PC-9 (cell line): ENCODE measurements around the gene CEACAM4. TPM values are rescaled to one million over a fixed set of nuclear protein-coding genes. Genes with fewer than 3 reads are reported as not detected.

ENCODE experiments used
- BruUV-seq: library from RNA; stranded (reverse); fragments of 400-500 nt; replicated peaks from 2 replicates; lab custom pipeline; 2021; lab: Mats Ljungman, UMichigan
- CTCF ChIA-PET: fragments of 300-600 bp; sonication (Branson Sonifier 250); formaldehyde crosslinking; loops from one replicate; lab custom pipeline; 2022; ENCODE audit warnings: antibody characterized with exemption; lab: Charles Lee
- POLR2A ChIA-PET: fragments of 300-600 bp; sonication (Branson Sonifier 250); formaldehyde crosslinking; loops from one replicate; lab custom pipeline; 2022; ENCODE audit warnings: antibody characterized with exemption; ENCODE audit not compliant: unreplicated experiment; lab: Charles Lee
- DNase-seq, 2 experiments: peaks; one replicate each; pipeline versions ENCODE4 v3.0.0 to v3.0.0-alpha.2; 2015 to 2022; ENCODE audit warnings: mixed read lengths in 1 of 2
- H2AFZ ChIP-seq: fragments of 200-600 bp; sonication (generic); 2 replicates; pipeline ENCODE4 v1.8.1; 2017; ENCODE audit warnings: antibody characterized with exemption
- H3F3A ChIP-seq: fragments of 200-600 bp; sonication (generic); 2 replicates; pipeline ENCODE4 v1.8.1; 2017; ENCODE audit warnings: antibody characterized with exemption, mild to moderate bottlenecking, low read depth; ENCODE audit not compliant: insufficient read depth
- H3K27ac ChIP-seq: fragments of 200-600 bp; sonication (generic); 2 replicates; pipeline ENCODE4 v1.6.1; 2016; ENCODE audit warnings: mixed run types
- H3K27me3 ChIP-seq: fragments of 200-600 bp; sonication (generic); 2 replicates; pipeline ENCODE4 v1.6.1; 2016; ENCODE audit warnings: low read depth, mixed run types; ENCODE audit not compliant: insufficient read depth
- H3K36me3 ChIP-seq: fragments of 200-600 bp; sonication (generic); 2 replicates; pipeline ENCODE4 v1.6.1; 2016; ENCODE audit warnings: low read depth, mixed run types
- H3K4me1 ChIP-seq: fragments of 200-600 bp; sonication (generic); replicated peaks from 2 replicates; pipeline ENCODE4 v1.6.1; 2016; ENCODE audit warnings: mixed run types; ENCODE audit not compliant: insufficient read depth
- H3K4me2 ChIP-seq: fragments of 200-600 bp; sonication (generic); 2 replicates; pipeline ENCODE4 v1.6.1; 2017; ENCODE audit warnings: mixed run types
- H3K4me3 ChIP-seq: fragments of 200-600 bp; sonication (generic); 2 replicates; pipeline ENCODE4 v1.6.1; 2016; ENCODE audit warnings: mixed run types
- H3K79me2 ChIP-seq: fragments of 200-600 bp; sonication (generic); 2 replicates; pipeline ENCODE4 v1.6.1; 2017; ENCODE audit warnings: low read depth, mixed run types
- H3K9me2 ChIP-seq: fragments of 200-600 bp; sonication (generic); 2 replicates; pipeline ENCODE4 v1.8.1; 2017; ENCODE audit warnings: mild to moderate bottlenecking; ENCODE audit not compliant: insufficient read depth
- H3K9me3 ChIP-seq: fragments of 200-600 bp; sonication (generic); 2 replicates; pipeline ENCODE4 v1.8.1; 2016; ENCODE audit warnings: low read depth; ENCODE audit not compliant: insufficient read depth
- H4K20me1 ChIP-seq: fragments of 200-600 bp; sonication (generic); 2 replicates; pipeline ENCODE4 v1.8.1; 2017; ENCODE audit not compliant: insufficient read depth
- EZH2 ChIP-seq: fragments of 200-600 bp; sonication (generic); IDR thresholded peaks from 2 replicates; pipeline ENCODE4 v1.8.0; 2017; ENCODE audit warnings: antibody characterized with exemption, low read depth
- intact Hi-C: fragments of 100-400 bp; cut with micrococcal nuclease; formaldehyde crosslinking; loops from one replicate; pipeline ENCODE4 v1.10.0; 2022; ENCODE audit not compliant: unreplicated experiment
- total RNA-seq: library from RNA; stranded (reverse); gene quantifications from 2 replicates; pipeline ENCODE4 v1.2.3, GENCODE V29; 2021
- TF ChIP-seq, protein P1 (sequence below): fragments of 200-600 bp; sonication (generic); conservative IDR thresholded peaks from 2 replicates; pipeline ENCODE4 v1.6.1; 2017; ENCODE audit warnings: mixed run types, antibody characterized with exemption, mild to moderate bottlenecking, moderate library complexity

The CEACAM4 gene
- total RNA-seq, 1 experiment from 2014 or later, result not detected

DNA sequence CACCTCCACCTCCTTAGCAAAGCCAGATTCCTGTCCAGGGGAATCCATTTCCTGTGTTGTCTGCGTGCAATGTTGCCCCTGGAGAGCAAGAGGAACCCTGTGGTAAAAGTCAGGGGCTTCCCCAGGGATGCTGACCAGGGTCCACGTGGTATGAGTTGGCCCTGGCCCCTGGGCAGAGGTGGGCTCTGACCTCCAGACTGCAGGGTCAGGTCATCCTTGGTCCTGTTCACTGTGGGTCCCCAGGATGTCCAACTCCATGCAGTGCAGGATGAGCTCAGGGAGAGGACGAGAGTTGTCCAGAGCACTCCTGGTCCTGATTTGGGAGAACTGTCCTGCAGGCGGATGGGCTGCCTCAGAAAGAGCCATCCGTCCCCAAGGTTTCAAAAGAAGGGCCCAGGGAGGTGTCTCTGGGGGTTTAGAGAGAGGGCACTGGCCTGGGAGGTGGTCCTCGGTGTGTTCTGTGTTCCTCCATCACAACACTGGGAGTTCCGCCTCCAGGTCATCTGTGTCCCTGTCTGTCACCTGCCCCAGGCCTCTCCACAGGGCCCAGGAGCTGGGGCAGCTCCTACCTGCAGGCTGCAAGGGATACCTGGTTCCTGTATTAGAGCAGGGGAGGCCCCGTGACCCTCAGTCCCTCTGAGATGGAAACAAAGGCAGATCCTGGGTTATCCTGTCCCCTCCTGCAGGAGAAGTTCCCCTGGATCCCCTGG, 1.2 kb upstream of the CEACAM4 start:
- Histone ChIP-seq H3F3A (no peaks in the 10 kb centered on the region), H3K27ac (no peak overlapping the region), H3K36me3 (no peaks in the 10 kb centered on the region), H3K27me3 (peaks cover 87% of the 10 kb centered on the region), H3K9me2 (no peaks in the 10 kb centered on the region), H3K4me2 (no peak overlapping the region), H4K20me1 (no peaks in the 10 kb centered on the region), H3K4me3 (no peak overlapping the region), H3K9me3 (peaks cover 13% of the 10 kb centered on the region), H3K4me1 (no peaks in the 10 kb centered on the region), H2AFZ (no peak overlapping the region), H3K79me2 (no peaks in the 10 kb centered on the region)
- no peak for DNase-seq
- BruUV-seq, result no TSS peak
- ChIA-PET POLR2A (no interaction called here), CTCF (no interaction called here)
- intact Hi-C loops, result no loop called here
- TF ChIP-seq, protein P1, sequence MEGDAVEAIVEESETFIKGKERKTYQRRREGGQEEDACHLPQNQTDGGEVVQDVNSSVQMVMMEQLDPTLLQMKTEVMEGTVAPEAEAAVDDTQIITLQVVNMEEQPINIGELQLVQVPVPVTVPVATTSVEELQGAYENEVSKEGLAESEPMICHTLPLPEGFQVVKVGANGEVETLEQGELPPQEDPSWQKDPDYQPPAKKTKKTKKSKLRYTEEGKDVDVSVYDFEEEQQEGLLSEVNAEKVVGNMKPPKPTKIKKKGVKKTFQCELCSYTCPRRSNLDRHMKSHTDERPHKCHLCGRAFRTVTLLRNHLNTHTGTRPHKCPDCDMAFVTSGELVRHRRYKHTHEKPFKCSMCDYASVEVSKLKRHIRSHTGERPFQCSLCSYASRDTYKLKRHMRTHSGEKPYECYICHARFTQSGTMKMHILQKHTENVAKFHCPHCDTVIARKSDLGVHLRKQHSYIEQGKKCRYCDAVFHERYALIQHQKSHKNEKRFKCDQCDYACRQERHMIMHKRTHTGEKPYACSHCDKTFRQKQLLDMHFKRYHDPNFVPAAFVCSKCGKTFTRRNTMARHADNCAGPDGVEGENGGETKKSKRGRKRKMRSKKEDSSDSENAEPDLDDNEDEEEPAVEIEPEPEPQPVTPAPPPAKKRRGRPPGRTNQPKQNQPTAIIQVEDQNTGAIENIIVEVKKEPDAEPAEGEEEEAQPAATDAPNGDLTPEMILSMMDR, result no peak
- no peak for TF ChIP-seq EZH2

DNA sequence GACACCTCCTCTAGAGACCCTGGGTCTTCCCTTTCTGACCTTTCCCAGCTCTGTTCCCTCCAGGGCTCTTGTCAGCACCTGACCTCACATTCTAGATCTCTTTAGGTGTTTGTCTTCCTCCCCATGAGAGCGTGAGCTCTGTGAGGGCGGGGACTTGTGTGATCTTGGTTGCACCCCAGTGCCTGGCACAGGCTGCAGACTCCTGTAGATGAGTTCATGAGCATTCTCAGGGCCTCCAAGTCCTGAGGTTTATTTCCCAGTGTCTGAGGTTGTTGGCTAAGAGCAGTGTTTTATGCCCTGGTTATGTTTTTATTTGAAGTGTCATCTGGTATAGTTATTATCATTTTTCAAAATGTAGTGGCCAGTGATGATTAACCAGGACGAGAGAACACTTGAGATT, 596 bp downstream of the CEACAM4 start:
- ChIA-PET CTCF (no interaction called here), POLR2A (no interaction called here)
- no peaks in the 10 kb centered on the region for H4K20me1 ChIP-seq
- no peak for DNase-seq
- no TSS peak for BruUV-seq
- peaks cover 93% of the 10 kb centered on the region for H3K27me3 ChIP-seq
- no peak overlapping the region for H2AFZ ChIP-seq
- H3K79me2 ChIP-seq, result no peaks in the 10 kb centered on the region
- H3K4me1 ChIP-seq, result no peaks in the 10 kb centered on the region
- no peak for TF ChIP-seq EZH2
- TF ChIP-seq, protein P1, result no peak
- peaks cover 10% of the 10 kb centered on the region for H3K9me3 ChIP-seq
- H3F3A ChIP-seq, result no peaks in the 10 kb centered on the region
- no peaks in the 10 kb centered on the region for H3K36me3 ChIP-seq
- no peaks in the 10 kb centered on the region for H3K9me2 ChIP-seq
- intact Hi-C loops, result no loop called here
- H3K27ac ChIP-seq, result no peak overlapping the region
- no peak overlapping the region for H3K4me3 ChIP-seq
- H3K4me2 ChIP-seq, result no peak overlapping the region

DNA sequence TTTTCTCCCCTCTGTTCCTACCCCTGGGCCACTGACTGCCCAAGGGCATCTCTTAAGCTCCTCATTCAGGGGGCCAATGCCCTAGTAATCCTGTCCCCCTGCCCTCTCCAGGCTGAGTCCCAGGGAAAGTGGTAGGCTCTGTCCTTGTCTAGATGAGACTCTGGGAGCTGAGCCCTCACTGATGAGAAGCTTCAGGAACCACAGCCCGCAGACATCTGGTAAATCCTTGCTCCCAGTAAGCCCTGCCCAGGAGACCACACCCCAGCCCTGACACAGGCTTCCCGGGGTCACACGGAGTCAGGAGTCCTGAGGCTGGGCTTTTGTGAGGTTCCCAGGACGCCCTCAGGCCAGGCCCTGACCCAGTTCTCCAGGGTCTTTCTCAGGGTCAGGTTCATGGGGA, 1.9 kb downstream of the CEACAM4 start:
- intact Hi-C loops, result no loop called here
- ChIA-PET CTCF (no interaction called here), POLR2A (no interaction called here)
- Histone ChIP-seq H3K9me3 (no peaks in the 10 kb centered on the region), H3K36me3 (no peaks in the 10 kb centered on the region), H3F3A (no peaks in the 10 kb centered on the region), H3K4me2 (no peak overlapping the region), H3K27ac (no peak overlapping the region), H3K79me2 (no peaks in the 10 kb centered on the region), H3K4me3 (no peak overlapping the region), H3K9me2 (no peaks in the 10 kb centered on the region), H3K4me1 (no peaks in the 10 kb centered on the region), H3K27me3 (peaks cover 97% of the 10 kb centered on the region), H2AFZ (no peak overlapping the region), H4K20me1 (no peaks in the 10 kb centered on the region)
- no peak for TF ChIP-seq EZH2
- TF ChIP-seq, protein P1, result no peak
- no TSS peak for BruUV-seq
- DNase-seq, result no peak
